DOHH2 (cell line): ENCODE measurements around the gene ANKRD13B.

ENCODE experiments used
- CTCF ChIP-seq: fragments of 200-600 bp; sonication (generic); IDR thresholded peaks from one replicate; pipeline ENCODE4 v1.5.1; 2014; ENCODE audit warnings: antibody characterized with exemption, mild to moderate bottlenecking, low read depth, low read length; ENCODE audit not compliant: poor library complexity, severe bottlenecking
- EZH2phosphoT487 ChIP-seq: fragments of 200-600 bp; sonication (generic); IDR thresholded peaks from 2 replicates; pipeline ENCODE4 v1.6.1; 2017; ENCODE audit warnings: borderline replicate concordance, mild to moderate bottlenecking, antibody characterized with exemption, low read length, moderate library complexity, mixed read lengths

GRCh38 chr17:29589524-29590410, 3.2 kb upstream of the ANKRD13B start, which contains the start of gene GIT1:
- TF ChIP-seq CTCF (no peak), EZH2phosphoT487 (no peak)
